Activated CD8-positive, alpha-beta memory T cell treated with anti-CD3 and anti-CD28 coated beads for 36 hours (primary cell): ENCODE measurements around the gene RFWD3. TPM values are rescaled to one million over a fixed set of nuclear protein-coding genes. Genes with fewer than 3 reads are reported as not detected.

Experiments used
- CTCF ChIA-PET: fragments of 350-600 bp; sonication (Branson Sonifier 250); formaldehyde crosslinking; loops from one replicate; lab custom pipeline; 2021; ENCODE audit warnings: antibody characterized with exemption; lab: Charles Lee
- POLR2A ChIA-PET: fragments of 350-600 bp; sonication (Branson Sonifier 250); formaldehyde crosslinking; loops from one replicate; lab custom pipeline; 2021; ENCODE audit warnings: antibody characterized with exemption; lab: Charles Lee
- total RNA-seq, 2 experiments: library from RNA; stranded (reverse); gene quantifications; one replicate each; pipeline ENCODE4 v1.2.3, GENCODE V29; 2021

RFWD3 gene
- total RNA-seq, 2 experiments from 2014 or later = 114 to 118 TPM

DNA sequence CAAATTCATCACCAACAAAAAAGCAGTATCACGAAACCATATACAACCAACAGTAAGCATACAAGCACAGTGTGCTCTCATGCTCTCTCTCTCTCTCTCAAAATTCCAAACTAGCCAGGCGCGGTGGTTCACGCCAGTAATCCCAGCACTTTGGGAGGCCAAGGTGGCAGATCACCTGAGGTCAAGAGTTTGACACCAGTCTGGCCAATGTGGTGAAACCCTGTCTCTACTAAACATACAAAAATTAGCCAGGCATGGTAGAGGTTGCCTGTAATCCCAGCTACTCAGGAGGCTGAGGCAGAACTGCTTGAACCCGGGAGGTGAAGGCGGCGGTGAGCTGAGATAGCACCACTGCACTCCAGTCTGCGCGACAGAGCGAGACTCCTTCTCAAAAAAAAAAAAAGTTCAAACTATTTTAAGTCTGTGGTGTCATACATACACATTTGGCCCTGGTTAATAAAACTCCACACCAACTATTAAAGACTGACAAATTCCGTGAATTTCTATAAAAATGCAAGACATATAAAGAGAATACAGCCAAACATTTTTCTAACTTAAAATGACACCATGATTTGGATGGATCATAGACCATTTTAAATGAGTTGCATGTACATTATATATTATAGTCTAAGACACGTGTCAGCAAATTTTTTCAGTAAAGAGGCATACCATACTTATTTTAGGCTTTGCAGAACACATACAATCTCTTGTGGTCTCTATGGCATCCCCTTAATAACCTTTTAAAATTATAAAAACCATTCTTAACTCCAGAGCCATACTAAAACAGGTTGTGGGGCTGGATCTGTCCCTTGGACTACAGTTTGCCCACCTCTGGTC is 90.7 kb downstream of the RFWD3 start:
- ChIA-PET CTCF (no interaction called here), POLR2A (no interaction called here)

DNA sequence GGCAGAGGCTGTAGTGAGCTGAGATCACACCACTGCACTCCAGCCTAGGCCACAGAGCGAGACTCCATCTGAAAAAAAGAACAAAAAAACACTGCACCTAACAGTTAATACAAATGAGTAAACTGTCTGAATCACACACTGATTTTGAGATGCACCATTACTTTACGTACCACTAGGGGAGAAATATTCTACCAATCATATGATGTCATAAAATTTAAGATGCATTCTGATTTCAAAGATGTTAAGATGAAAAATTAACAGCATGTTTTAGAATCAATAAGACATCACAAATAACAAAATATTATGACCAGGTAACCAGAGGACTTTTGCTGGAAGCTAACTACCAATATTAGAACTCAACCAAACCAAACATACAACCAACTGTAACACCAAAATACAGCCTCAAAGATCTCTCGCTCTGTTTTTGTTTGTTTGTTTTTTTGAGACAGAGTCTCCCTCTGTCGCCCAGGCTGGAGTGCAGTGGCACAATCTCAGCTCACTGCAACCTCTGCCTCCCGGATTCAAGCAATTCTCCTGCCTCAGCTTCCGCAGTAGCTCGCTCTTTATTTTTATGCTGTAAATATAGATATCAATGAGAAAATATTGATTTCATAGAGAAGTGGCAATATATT is 91.4 kb downstream of the RFWD3 start:
- POLR2A ChIA-PET = no interaction called here
- CTCF ChIA-PET = no interaction called here

DNA sequence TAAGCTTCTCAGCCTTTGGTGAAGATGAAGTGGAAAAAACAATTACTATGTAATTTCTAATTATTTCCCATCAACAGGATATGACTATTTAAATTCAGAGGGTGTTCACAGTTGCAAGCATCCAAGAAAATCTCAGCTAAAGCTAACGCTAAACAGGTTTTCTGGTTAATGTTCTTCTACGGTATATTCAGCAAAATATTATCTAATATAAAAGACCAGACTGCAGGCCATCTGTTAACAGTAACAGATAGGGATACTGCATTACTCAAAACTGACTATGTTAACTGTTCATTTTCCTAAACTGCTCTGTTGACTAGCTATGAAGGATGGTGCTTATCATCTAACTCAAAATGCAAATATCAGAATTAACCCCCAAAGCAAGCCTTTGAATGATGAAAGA is 92.5 kb downstream of the RFWD3 start:
- ChIA-PET CTCF (interaction anchor here (0.6 to 1.5 kb wide), 2 partner anchors 14 to 49 kb away, joined by 4 read pairs; no protein-coding TSS in a partner anchor), POLR2A (no interaction called here)

DNA sequence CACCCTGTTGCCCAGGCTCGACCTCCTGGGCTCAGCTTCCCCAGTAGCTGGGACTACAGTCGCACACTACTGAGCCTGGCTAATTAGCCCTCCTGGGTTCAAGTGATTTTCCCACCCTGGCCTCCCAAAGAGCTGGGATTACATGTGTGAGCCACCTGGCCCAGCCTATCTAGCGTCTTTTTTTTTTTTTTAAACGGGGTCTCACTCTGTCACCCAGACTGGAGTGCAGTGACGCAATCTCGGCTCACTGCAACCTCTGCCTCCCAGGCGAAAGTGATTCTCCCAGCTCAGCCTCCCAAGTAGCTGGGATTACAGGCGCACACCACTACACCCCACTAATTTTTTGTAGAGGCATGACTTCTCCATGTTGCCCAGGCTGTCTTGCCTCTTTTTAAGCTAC is 93.1 kb downstream of the RFWD3 start:
- ChIA-PET POLR2A (no interaction called here), CTCF (interaction anchor here (0.6 to 1.5 kb wide), 2 partner anchors 14 to 49 kb away, joined by 4 read pairs; no protein-coding TSS in a partner anchor)

Other genes starting within 250 kb of the RFWD3 start
- under 1 TPM in 1 of 2 experiments, not detected in 1; 0.32 TPM for gene CLEC18B, start 245.4 kb downstream of the RFWD3 start, total RNA-seq
- gene GLG1, start 59.8 kb downstream of the RFWD3 start, total RNA-seq = 10 to 100 TPM; 48.7 to 49.4 TPM
- 10 to 100 TPM; 17.5 to 18.2 TPM for gene MLKL, start 34.0 kb upstream of the RFWD3 start, total RNA-seq
- not detected for gene FA2H, start 107.9 kb upstream of the RFWD3 start, total RNA-seq